OCI-LY3 (cell line): ENCODE measurements around the gene DNAAF2.
"Not testable (repeated sequence)": the region's sequence is repeated elsewhere in the genome, so short reads cannot be mapped to it uniquely, and the experiment has no call there.

ENCODE experiments used
- H2AFZ ChIP-seq: fragments of 200-600, 300-600 bp; shearing (Covaris generic); 2 replicates; pipeline ENCODE4 v1.6.0; 2014; ENCODE audit warnings: antibody characterized with exemption, low read depth, low read length
- H3K27ac ChIP-seq: fragments of 200-600, 300-600 bp; sonication (generic); 2 replicates; pipeline ENCODE4 v1.5.1; 2014; ENCODE audit warnings: mild to moderate bottlenecking, low read length, moderate library complexity, mixed read lengths
- H3K27me3 ChIP-seq: fragments of 200-600, 300-600 bp; sonication (generic); 2 replicates; pipeline ENCODE4 v1.6.1; 2014; ENCODE audit warnings: low read depth, low read length, mixed read lengths
- H3K36me3 ChIP-seq: fragments of 200-600, 300-600 bp; sonication (generic); replicated peaks from 2 replicates; pipeline ENCODE3; 2014; ENCODE audit warnings: low read depth, low read length, mixed read lengths
- H3K4me1 ChIP-seq: fragments of 300-600, 200-600 bp; sonication (generic); 2 replicates; pipeline ENCODE4 v1.6.1; 2014; ENCODE audit warnings: low read length, mixed read lengths
- H3K4me2 ChIP-seq: fragments of 200-600, 300-600 bp; sonication (generic); 2 replicates; pipeline ENCODE4 v1.6.1; 2014; ENCODE audit warnings: low read length, mixed read lengths
- H3K4me3 ChIP-seq: fragments of 300-600, 200-600 bp; sonication (generic); 2 replicates; pipeline ENCODE4 v1.5.1; 2014; ENCODE audit warnings: antibody characterized with exemption, mild to moderate bottlenecking, low read length, moderate library complexity
- H3K79me2 ChIP-seq: fragments of 300-600, 200-600 bp; shearing (Covaris generic); 2 replicates; pipeline ENCODE4 v1.6.1; 2014; ENCODE audit warnings: mild to moderate bottlenecking, low read length, mixed read lengths
- H3K9ac ChIP-seq: fragments of 300-600, 200-600 bp; shearing (Covaris generic); 2 replicates; pipeline ENCODE4 v1.6.0; 2014; ENCODE audit warnings: mild to moderate bottlenecking, low read length, moderate library complexity
- H3K9me3 ChIP-seq: fragments of 200-600, 300-600 bp; shearing (Covaris generic); 2 replicates; pipeline ENCODE4 v1.6.1; 2014; ENCODE audit warnings: low read length, mixed read lengths; ENCODE audit not compliant: insufficient read depth
- H4K20me1 ChIP-seq: fragments of 200-600, 300-600 bp; sonication (generic); 2 replicates; pipeline ENCODE4 v1.6.1; 2016; ENCODE audit warnings: low read length, mixed read lengths; ENCODE audit not compliant: insufficient read depth
- EZH2phosphoT487 ChIP-seq: fragments of 200-600 bp; shearing (Covaris generic); IDR thresholded peaks from 2 replicates; pipeline ENCODE4 v1.6.1; 2018; ENCODE audit warnings: antibody characterized with exemption, mixed run types, low read depth
- TF ChIP-seq, protein P1 (sequence below): fragments of 200-600, 300-600 bp; sonication (generic); IDR thresholded peaks from 2 replicates; pipeline ENCODE4 v1.5.1; 2014; ENCODE audit warnings: antibody characterized with exemption, low read length, low read depth

Gene DNAAF2

DNA sequence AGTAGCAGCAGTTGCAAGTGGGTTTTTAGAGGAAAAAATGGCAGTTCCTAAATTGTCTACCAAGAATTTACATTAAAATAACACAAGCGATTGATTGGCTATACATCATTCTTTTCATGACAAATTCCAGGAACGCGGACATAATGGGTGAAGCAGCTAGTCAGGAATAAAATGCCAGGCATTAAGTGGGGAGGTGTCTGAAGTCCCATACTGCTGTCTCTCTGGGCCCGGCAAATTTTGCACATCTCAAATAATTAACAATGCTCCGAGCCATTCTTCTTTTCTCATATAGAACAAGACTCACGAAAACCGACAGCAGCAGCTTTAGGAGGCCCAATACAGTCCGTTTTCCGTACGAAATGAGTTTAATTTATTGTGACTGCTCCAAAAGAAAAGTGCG lies 15.3 kb downstream of the DNAAF2 start:
- H3K9ac ChIP-seq: peak overlapping the region; percentile 94
- H3K4me2 ChIP-seq: peak overlapping the region; percentile 79
- H3K27ac ChIP-seq: peak overlapping the region; percentile 89
- H4K20me1 ChIP-seq: peaks cover 44% of the 10 kb centered on the region
- peak overlapping the region; percentile 88 for H3K4me3 ChIP-seq
- H3K9me3 ChIP-seq: no peaks in the 10 kb centered on the region
- H3K4me1 ChIP-seq: peaks cover 33% of the 10 kb centered on the region
- peaks cover 91% of the 10 kb centered on the region for H3K79me2 ChIP-seq
- TF ChIP-seq, protein P1, sequence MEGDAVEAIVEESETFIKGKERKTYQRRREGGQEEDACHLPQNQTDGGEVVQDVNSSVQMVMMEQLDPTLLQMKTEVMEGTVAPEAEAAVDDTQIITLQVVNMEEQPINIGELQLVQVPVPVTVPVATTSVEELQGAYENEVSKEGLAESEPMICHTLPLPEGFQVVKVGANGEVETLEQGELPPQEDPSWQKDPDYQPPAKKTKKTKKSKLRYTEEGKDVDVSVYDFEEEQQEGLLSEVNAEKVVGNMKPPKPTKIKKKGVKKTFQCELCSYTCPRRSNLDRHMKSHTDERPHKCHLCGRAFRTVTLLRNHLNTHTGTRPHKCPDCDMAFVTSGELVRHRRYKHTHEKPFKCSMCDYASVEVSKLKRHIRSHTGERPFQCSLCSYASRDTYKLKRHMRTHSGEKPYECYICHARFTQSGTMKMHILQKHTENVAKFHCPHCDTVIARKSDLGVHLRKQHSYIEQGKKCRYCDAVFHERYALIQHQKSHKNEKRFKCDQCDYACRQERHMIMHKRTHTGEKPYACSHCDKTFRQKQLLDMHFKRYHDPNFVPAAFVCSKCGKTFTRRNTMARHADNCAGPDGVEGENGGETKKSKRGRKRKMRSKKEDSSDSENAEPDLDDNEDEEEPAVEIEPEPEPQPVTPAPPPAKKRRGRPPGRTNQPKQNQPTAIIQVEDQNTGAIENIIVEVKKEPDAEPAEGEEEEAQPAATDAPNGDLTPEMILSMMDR: no peak
- TF ChIP-seq EZH2phosphoT487: no peak
- no peaks in the 10 kb centered on the region for H3K27me3 ChIP-seq
- H3K36me3 ChIP-seq: peaks cover 57% of the 10 kb centered on the region
- no peak overlapping the region for H2AFZ ChIP-seq

DNA sequence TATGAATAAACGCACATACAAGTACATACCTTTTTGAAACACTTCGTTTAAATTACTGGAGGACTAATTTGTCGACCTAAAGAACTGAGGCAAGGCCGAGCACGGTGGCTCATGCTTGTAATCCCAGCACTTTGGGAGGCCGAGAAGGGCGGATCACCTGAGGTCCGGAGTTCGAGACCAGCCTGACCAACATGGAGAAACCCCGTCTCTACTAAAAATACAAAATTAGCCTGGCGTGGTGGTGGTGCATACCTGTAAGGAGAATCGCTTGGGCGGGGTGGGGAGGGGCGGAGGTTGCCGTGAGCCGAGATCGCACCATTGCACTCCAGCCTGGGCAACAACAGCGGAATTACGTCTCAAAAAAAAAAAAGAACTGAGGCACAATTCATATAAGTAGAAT lies 15.8 kb downstream of the DNAAF2 start:
- H3K27me3 ChIP-seq, H3K9me3 ChIP-seq, H2AFZ ChIP-seq: not testable (repeated sequence)
- Histone ChIP-seq H3K36me3 (peaks cover 58% of the 10 kb centered on the region), H3K9ac (peak overlapping the region; percentile 94), H3K4me1 (peaks cover 31% of the 10 kb centered on the region), H3K27ac (peak overlapping the region; percentile 89), H3K79me2 (peaks cover 91% of the 10 kb centered on the region), H3K4me2 (peak overlapping the region; percentile 79), H3K4me3 (peak overlapping the region; percentile 88), H4K20me1 (peaks cover 44% of the 10 kb centered on the region)

DNA sequence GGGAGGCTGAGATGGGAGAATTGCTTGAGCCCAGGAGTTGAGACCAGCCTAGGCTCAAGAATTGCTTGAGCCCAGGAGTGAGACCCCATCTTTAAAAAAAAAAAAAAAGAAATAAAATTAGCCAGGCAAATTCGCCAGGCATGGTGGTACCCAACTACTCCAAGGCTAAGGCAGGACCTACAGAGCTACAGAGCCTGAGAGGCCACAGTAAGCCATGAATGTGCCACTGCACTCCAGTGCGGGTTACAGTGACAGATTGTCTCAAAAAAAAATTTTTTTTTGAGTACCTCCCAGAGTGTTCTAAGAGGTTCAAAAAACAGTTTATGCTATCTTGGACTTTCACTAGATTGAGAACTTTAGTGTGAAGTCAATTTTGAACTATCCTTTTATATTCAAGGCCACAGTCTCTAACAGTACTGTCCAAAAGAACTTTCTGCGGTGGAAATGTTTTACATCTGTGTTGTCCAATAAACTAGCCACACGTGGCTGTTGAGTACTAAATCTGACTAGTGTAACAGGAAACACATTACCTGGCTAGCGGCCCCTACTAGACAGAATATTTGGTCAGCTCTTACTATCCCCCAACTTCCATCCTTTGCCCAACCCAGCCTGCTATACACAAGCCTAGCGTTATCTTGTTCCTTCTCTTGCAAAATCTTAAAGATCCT lies 17.1 kb downstream of the DNAAF2 start:
- Histone ChIP-seq H3K27ac (no peak overlapping the region), H3K27me3 (no peaks in the 10 kb centered on the region), H3K4me3 (no peak overlapping the region), H3K4me2 (no peak overlapping the region; the same call in 1 of the 2 replicates), H3K36me3 (peaks cover 53% of the 10 kb centered on the region), H3K9ac (no peak overlapping the region), H4K20me1 (peaks cover 36% of the 10 kb centered on the region), H3K79me2 (peaks cover 87% of the 10 kb centered on the region), H3K9me3 (no peaks in the 10 kb centered on the region), H2AFZ (no peak overlapping the region), H3K4me1 (peaks cover 18% of the 10 kb centered on the region)
- TF ChIP-seq, protein P1: no peak
- TF ChIP-seq EZH2phosphoT487: no peak

DNA sequence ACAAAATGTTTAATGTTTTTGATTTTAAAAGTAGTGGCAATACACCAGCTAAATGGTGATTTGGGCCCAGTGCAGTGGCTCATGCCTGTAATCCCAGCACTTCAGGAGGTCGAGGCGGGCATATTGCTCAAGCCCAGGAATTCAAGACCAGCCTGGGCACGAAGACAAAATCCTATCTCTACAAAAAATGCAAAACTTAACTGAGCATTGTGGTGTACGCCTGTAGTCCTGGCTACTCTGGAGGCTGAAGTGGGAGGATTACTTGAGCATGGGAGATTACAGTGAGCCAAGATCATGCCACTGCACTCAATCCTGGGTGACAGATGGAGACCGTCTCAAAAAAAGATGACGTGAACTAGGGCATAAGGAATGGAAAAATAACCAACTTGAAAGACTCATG lies 19.3 kb downstream of the DNAAF2 start:
- peaks cover 7% of the 10 kb centered on the region for H3K4me1 ChIP-seq
- no peaks in the 10 kb centered on the region for H3K27me3 ChIP-seq
- H3K4me2 ChIP-seq: no peak overlapping the region
- H3K27ac ChIP-seq: no peak overlapping the region
- H3K79me2 ChIP-seq: peaks cover 86% of the 10 kb centered on the region
- no peak overlapping the region for H3K4me3 ChIP-seq
- H2AFZ ChIP-seq: no peak overlapping the region
- TF ChIP-seq EZH2phosphoT487: no peak
- TF ChIP-seq, protein P1: no peak
- H3K9me3 ChIP-seq: no peaks in the 10 kb centered on the region
- peaks cover 22% of the 10 kb centered on the region for H4K20me1 ChIP-seq
- peaks cover 46% of the 10 kb centered on the region for H3K36me3 ChIP-seq
- no peak overlapping the region for H3K9ac ChIP-seq
